ENCODE results near the gene C1QTNF3.

C1QTNF3 gene

DNA sequence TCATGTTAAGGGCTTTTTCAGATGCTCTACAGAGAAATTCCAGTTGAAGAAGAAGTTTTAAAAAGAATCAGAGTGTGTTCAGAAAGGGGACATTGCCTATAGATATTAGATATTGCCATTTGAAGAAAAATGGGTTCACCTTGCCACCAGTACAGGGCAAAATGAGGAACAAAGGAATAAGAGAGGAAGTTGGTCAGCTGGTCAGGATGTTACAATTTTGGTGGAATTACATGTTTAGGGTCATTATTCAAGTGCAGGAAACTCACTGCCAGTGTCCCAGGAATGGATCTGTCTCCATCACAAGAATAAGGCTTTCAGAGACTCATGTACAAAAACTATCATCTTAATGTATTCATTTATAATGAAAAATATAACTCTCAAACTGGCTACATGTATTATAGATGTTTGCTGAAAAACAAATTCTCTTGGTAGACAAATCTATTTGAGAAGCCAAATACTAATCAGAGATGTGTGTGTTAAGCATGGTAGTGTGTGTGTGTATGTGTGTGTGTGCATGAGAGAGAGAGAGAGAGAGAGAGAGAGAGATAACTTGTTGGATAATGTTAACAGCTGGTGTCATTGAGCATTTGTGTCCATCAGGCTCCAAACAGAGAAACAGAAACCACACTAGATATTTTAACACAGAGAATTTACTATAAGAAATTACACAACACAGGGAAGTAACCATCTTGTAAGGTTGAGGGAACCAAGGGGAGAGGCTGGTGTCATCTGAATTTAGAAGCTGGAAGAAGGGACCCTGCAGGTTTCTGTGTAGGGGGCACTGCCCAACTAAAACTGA lies 5.0 kb upstream of the C1QTNF3 start:
- TF ChIP-seq, protein P1, sequence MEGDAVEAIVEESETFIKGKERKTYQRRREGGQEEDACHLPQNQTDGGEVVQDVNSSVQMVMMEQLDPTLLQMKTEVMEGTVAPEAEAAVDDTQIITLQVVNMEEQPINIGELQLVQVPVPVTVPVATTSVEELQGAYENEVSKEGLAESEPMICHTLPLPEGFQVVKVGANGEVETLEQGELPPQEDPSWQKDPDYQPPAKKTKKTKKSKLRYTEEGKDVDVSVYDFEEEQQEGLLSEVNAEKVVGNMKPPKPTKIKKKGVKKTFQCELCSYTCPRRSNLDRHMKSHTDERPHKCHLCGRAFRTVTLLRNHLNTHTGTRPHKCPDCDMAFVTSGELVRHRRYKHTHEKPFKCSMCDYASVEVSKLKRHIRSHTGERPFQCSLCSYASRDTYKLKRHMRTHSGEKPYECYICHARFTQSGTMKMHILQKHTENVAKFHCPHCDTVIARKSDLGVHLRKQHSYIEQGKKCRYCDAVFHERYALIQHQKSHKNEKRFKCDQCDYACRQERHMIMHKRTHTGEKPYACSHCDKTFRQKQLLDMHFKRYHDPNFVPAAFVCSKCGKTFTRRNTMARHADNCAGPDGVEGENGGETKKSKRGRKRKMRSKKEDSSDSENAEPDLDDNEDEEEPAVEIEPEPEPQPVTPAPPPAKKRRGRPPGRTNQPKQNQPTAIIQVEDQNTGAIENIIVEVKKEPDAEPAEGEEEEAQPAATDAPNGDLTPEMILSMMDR (IDR thresholded peaks at IDR 0.05; ENCODE audit: insufficient read depth, low read length, missing control alignments), result no peak
- POLR2A ChIA-PET, result no interaction called here
- CTCF ChIA-PET, result interaction anchor here (1.4 kb wide), 1 partner anchor 51 kb away, joined by 3 read pairs; no protein-coding TSS in a partner anchor
- no peak overlapping the region for H3K4me3 ChIP-seq (ENCODE audit: low read depth, low read length)
- DNase-seq (ENCODE audit: low read depth, low spot score), result no peak

DNA sequence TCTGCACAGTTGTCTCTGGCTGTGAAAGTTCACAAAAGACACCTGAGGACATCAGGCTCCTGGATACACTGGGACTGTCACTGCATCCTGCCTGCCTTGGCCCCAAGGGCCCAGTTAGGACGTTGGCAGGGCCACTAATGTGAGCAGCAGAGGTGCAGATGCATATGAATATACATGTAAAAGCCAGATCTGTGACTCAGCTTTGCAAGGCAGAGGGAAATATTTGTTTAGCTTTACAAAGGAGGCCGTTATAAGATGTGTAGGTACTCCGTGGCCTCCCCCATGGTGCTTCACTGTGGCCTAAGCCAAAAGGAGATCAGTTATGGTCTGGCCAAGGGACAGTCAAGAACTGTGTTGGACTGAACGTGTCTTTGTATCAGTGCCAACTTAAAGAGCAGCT lies 4.1 kb upstream of the C1QTNF3 start:
- CTCF ChIA-PET, result no interaction called here
- no peak overlapping the region for H3K4me3 ChIP-seq (ENCODE audit: low read depth, low read length)
- no peak for DNase-seq (ENCODE audit: low read depth, low spot score)
- TF ChIP-seq, protein P1 (IDR thresholded peaks at IDR 0.05; ENCODE audit: insufficient read depth, low read length, missing control alignments), result no peak
- POLR2A ChIA-PET, result no interaction called here

DNA sequence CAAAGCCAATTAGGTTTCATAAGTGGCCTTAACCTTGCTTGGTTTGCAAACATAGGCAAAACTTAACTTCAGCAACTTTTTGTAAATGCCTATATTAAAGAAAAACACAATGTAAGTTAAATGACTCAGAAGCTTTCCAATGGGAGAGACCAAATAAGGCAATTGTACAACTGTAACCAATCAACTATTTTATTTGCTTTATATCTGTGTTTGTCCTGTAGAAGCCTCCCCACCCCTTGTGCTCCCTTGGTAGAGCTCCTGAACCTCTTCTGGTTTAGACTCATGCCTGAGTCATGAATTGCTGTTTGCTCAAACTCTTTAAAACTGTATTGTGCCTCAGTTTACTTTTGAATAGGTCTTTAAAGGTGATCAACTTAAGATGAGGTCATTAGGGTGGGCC lies 3.0 kb upstream of the C1QTNF3 start:
- CTCF ChIA-PET, result no interaction called here
- peak; percentile 65 for DNase-seq (ENCODE audit: low read depth, low spot score)
- TF ChIP-seq, protein P1 (IDR thresholded peaks at IDR 0.05; ENCODE audit: insufficient read depth, low read length, missing control alignments), result no peak

DNA sequence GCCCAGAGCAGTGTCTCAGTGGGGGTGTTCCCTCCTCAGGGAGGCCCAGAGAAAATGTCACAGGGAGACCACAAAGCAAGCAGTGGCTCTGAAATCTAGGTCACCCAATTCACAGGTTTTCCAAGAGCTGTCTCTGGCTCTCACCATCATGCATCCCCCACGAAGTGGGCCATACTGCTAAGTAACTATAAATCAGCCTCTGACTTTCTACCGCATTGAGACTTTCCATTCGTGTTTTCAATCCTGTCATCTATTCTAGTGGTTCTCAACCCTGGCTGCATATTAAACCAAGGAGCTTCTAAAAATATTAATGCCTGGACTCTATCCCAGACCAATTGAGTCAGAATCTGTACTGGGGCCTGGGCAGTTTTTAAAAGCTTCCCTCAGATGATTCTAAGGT lies 2.0 kb upstream of the C1QTNF3 start:
- TF ChIP-seq, protein P1 (IDR thresholded peaks at IDR 0.05; ENCODE audit: insufficient read depth, low read length, missing control alignments), result no peak
- ChIA-PET POLR2A (no interaction called here), CTCF (interaction anchor here (0.8 to 1.1 kb wide), 2 partner anchors 9 to 48 kb away, joined by 3 to 4 read pairs; no protein-coding TSS in a partner anchor)
- no peak for DNase-seq (ENCODE audit: low read depth, low spot score)
- no peak overlapping the region for H3K4me3 ChIP-seq (ENCODE audit: low read depth, low read length)

More for the DNA sequence above, 3.0 kb upstream of the C1QTNF3 start:
- no peak overlapping the region for H3K4me3 ChIP-seq (ENCODE audit: low read depth, low read length)
- POLR2A ChIA-PET, result interaction anchor here (1.1 kb wide), 1 partner anchor 38 kb away, joined by 3 read pairs; the partner anchor contains the start of gene AMACR

DNA sequence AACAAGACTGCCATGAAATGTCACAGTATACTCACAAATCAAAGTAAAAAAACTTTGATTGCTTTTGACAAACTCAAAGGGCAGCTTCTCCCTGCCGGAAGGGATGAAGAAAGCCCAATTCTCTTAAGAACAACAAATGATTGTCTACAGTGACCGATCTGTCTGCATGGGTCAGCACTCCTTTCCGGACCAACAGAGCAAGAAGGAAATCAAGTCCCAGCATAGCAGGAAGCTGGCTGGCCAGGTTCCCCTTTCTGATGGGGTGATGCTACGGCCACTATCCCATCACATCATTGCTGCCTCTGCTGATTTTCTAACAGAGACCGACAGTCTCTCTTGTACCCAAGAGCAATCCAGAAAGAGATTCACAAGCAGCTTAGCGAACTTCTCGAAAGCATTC lies 692 bp downstream of the C1QTNF3 start:
- no peak overlapping the region for H3K4me3 ChIP-seq (ENCODE audit: low read depth, low read length)

More for the DNA sequence above, 692 bp downstream of the C1QTNF3 start:
- DNase-seq (ENCODE audit: low read depth, low spot score), result no peak
- CTCF ChIA-PET, result no interaction called here
- TF ChIP-seq, protein P1 (IDR thresholded peaks at IDR 0.05; ENCODE audit: insufficient read depth, low read length, missing control alignments), result no peak
- POLR2A ChIA-PET, result no interaction called here

Measured in AG04449 (cell line).